ENCODE measurements around the gene PKD1L1.

DNA sequence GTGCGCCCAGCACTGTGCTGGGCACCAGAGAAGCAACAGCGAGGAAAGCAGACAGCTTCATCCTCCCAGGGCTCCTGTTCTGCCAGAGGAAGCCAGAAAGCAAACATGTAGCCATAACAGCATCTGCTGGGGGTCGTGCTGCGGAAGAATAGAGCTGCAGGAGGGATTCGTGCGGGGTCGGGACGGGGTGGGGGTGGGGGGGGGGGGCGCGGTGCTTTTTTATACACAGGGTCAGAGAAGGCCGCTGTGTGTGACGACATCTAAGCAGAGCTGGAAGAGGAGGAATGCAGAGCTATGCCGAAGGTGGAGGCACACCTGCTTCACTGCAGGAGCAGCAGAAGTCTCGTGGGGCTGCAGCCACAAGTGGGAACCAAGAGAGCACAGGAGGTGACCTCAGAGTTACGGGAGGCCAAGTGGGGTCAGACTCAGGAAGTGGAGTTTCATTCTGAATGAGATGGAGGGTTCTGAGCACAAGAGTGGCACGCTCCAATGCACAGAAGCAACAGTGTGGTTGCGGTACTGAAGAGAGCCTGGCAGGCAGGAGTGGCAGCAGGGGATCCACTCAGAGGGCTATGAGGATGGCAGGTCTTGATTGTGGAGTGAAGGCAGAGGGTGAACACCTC lies 11.1 kb downstream of the PKD1L1 start:
- no peak for TF ChIP-seq ZNF565 (CRISPR knock-in tag; conservative IDR thresholded peaks at IDR 0.05; ENCODE audit: low read depth)
- no peak for TF ChIP-seq ARNTL (CRISPR knock-in tag; IDR thresholded peaks at IDR 0.05; ENCODE audit: borderline replicate concordance, low read depth)
